GM12865 (cell line): ENCODE results near the gene LATS2.

Source experiments
- DNase-seq: peaks from one replicate; pipeline ENCODE4 v3.0.0; 2010; ENCODE audit warnings: low read depth
- H3K4me3 ChIP-seq: 2 replicates; pipeline ENCODE4 v1.5.1; 2011; ENCODE audit warnings: mild to moderate bottlenecking, low read depth, low read length, control low read depth
- CTCF ChIP-seq: IDR thresholded peaks from 2 replicates; pipeline ENCODE4 v1.5.1; 2011; ENCODE audit warnings: low read length, control low read depth, low read depth, inconsistent platforms; ENCODE audit not compliant: insufficient read depth; ENCODE audit errors: missing control alignments

Gene LATS2

GRCh38 chr13:20980899-20981298 is 80.5 kb downstream of the LATS2 start:
- TF ChIP-seq CTCF, result no peak
- no peak overlapping the region for H3K4me3 ChIP-seq
- no peak for DNase-seq

- H3K4me3 ChIP-seq, result no peak overlapping the region
- no peak for TF ChIP-seq CTCF
- no peak for DNase-seq
These were observed 81.0 kb downstream of the LATS2 start for GRCh38 chr13:20980430-20980829.

GRCh38 chr13:20977394-20977793 is 84.0 kb downstream of the LATS2 start:
- H3K4me3 ChIP-seq, result no peak overlapping the region
- peak; percentile 38 for DNase-seq
- no peak for TF ChIP-seq CTCF

- no peak overlapping the region for H3K4me3 ChIP-seq
- DNase-seq, result no peak
- no peak for TF ChIP-seq CTCF
These were observed 86.3 kb downstream of the LATS2 start for GRCh38 chr13:20974981-20975585.

GRCh38 chr13:20973886-20974425 is 87.4 kb downstream of the LATS2 start:
- no peak for TF ChIP-seq CTCF
- DNase-seq, result no peak
- no peak overlapping the region for H3K4me3 ChIP-seq

- H3K4me3 ChIP-seq, result no peak overlapping the region
- TF ChIP-seq CTCF, result no peak
- no peak for DNase-seq
These were observed 88.7 kb downstream of the LATS2 start for GRCh38 chr13:20972731-20973130.

- no peak overlapping the region for H3K4me3 ChIP-seq
- TF ChIP-seq CTCF, result no peak
- peak; percentile 59 for DNase-seq
These were observed 92.2 kb downstream of the LATS2 start for GRCh38 chr13:20969182-20969581.
